ENCODE results near the gene MDFIC2.
"Not testable (repeated sequence)": the region's sequence is repeated elsewhere in the genome, so short reads cannot be mapped to it uniquely, and the experiment has no call there.

MDFIC2 gene

DNA sequence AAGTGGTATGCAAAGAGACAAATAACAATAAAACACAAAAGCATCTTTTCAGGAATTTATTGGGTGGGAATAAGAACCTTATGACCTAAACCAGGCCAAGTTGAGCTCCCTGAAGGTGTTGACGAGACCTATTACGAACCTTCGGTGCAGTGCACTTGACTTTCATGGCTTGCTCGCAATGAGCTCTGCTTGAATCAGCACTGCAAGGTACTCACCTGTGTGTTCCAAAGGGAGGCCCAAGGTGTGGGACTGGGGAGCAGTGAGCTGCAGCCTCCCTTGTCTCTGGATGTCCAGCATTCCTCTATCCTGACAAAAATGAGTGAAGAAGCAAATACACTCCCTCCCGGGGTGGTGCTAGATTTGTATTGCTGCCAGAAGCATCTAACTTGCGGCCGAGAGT is at the start of gene MDFIC2:
Gene MDFIC2, minus strand, starts transcription at position 303 of the 400 bp plus-strand sequence. CDS start 665 bp downstream, outside the sequence.
- FAIRE-seq (no peak), DNase-seq (ENCODE audit: extremely low spot score, insufficient read length, low read depth) (no peak)

GRCh38 chr3:70360979-70361760 is 48.7 kb upstream of the MDFIC2 start:
- no peak for DNase-seq (ENCODE audit: extremely low spot score, insufficient read length, low read depth)

DNA sequence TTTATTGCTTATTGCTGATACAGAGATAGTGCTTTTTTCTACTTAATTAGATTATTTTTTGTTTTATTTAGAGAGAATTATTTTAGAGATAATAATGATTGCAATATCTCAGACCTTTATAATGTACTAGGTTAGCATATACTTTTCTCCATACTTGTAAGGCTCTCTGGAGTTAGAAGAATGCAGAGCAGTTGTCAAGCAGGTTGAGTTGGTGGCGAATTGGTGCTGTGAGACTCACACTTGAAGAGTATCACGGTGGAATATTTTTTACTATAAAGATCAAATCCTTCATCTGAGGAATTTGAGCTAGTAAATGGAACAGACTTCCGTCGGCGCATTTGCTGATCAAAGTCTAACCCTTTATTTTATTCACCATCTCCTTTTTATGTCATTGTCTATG is 47.3 kb upstream of the MDFIC2 start:
- FAIRE-seq (no peak), DNase-seq (ENCODE audit: extremely low spot score, insufficient read length, low read depth) (no peak)

More at GRCh38 chr3:70360979-70361760, 48.7 kb upstream of the MDFIC2 start:
- FAIRE-seq, result no peak

DNA sequence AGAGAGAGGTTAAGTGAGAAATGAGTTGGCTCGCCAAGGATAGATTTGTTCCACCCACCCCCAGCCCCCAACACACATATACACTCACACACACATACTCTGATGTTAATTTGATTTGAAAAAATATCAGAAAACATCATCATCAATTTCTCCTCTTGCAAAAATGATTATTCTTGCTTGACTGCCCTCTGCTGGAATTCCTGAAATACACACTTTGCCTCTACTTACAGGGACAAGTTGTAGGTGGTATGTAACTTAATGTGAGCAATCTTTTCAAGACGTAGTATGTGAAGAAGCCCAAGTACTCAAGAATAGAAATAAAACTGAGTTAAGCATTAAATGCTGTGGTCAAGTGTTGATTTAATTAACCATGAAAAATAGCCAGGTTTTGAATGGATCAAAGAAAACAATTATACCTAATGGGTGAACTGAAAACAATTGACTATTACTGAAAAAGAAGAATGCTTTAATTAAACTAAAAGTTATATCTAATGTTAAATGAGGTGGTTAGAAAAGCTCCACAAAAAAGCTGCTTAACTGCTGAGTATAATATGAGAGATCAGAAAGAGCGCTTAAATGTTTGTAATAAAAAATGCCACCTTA is 46.6 kb upstream of the MDFIC2 start:
- no peak for DNase-seq (ENCODE audit: extremely low spot score, insufficient read length, low read depth)
- no peak for FAIRE-seq

GRCh38 chr3:70352215-70352614 is 39.8 kb upstream of the MDFIC2 start:
- no peak for FAIRE-seq

DNA sequence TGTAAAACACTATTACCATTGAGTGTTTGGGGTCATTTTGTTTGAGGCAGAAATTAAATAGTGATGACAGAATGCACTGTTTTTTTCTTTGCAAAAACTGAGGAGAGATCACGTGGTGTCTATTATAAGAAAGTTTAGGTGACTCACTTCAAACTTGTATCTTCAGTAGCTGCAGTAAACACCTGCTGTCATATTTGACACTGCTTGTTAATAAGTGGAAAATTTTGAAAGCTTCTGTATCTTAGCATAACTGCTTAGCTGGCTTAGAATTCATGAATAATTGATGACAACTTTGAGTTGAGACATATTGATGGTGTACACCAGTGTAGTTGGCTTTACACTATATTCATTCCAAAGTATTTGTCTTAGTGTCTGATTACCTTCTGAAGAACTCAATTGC is 29.7 kb upstream of the MDFIC2 start:
- DNase-seq (ENCODE audit: extremely low spot score, insufficient read length, low read depth) (no peak), FAIRE-seq (no peak)

More at GRCh38 chr3:70352215-70352614, 39.8 kb upstream of the MDFIC2 start:
- DNase-seq (ENCODE audit: extremely low spot score, insufficient read length, low read depth), result no peak

DNA sequence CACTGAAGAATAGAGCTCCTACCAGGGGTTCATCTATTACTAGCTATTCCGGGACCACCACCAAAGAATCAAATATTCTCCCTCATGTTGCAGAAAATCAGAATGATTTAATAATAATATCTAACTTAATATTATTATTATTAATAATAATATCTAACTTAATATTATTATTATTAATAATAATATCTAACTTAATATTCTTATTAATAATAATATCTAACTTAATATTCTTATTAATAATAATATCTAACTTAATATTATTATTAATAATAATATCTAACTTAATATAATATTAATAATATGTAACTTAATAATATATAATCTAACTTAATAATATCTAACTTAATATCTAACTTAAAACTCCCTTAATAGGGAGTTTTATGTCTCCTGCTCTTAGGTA is 24.4 kb upstream of the MDFIC2 start:
- DNase-seq (ENCODE audit: extremely low spot score, insufficient read length, low read depth); FAIRE-seq: not testable (repeated sequence)

DNA sequence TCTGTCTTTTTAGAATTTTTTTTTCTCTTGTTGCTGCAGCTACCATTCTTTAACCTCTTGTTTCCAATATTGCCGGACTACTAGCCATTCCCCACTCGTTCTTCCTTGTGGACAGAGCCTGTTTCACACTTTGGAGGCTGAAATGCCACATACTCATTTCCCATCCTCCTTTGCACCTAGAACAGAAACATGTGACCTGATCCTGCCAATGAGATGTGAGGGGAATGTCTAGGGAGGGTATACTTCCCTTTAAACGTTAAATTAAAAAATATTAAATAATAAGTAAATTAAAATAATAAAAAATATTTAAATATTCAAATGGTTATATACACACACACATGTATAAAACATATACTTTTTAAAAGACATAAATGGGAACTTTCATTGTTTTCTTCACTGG is 20.6 kb upstream of the MDFIC2 start:
- DNase-seq (ENCODE audit: extremely low spot score, insufficient read length, low read depth), result no peak

DNA sequence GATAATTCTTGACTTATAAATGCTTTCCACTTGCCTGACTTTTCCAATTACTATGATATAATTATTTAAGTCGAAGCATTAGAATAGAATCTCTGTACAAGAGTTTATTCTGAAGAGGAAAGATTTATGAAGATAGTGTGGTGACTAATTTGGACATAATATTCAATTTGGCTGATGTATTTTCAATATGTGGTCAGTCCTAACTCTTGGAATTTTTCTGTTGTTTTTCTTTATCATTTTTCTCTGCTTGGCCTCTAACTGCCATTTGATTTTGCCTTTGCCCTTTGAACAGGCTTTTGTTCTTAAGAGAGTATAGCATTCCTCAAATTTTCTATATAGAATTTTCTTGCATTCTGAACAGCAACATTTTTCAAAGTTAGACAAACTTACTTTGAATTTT is 2.6 kb upstream of the MDFIC2 start:
- DNase-seq (ENCODE audit: extremely low spot score, insufficient read length, low read depth), result no peak
- no peak for FAIRE-seq

More for the DNA sequence above, 20.6 kb upstream of the MDFIC2 start:
- FAIRE-seq, result no peak

DNA sequence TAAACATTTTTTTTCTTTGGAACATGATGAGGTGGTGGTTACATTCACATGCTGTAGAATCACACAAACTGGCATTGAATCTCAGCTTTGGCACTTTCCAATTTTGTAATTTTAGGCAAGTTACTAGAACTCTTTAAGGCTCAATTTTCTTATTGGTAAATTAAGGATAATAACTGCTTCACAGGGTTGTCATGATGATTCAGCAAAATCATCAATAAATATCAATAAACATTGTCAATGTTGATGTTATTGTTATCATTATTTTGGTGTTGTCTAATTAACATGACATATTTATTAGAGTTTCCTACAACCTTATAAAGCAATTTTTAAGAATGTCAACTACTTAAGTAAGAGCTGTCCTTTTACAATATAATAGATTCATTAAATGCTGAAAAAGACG is 1.6 kb downstream of the MDFIC2 start:
- DNase-seq (ENCODE audit: extremely low spot score, insufficient read length, low read depth), result no peak
- FAIRE-seq, result no peak

DNA sequence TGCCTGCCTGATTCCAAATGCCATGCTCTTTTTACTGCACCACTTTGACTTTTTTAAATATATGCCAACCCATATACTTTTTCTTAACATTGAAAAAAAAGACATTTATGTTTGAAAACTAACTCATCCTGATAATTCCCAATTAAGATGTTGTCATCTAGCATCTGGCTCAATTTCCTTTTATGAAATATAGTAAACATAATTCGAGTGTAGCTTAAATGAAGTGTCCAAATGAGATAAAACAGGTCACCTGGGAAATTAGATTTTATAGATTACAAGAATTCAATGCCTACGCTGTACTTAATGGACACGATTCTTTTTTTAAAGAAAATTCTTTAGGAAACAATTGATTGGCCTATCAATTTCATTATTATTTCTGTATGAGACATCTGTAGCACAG is 2.8 kb downstream of the MDFIC2 start:
- FAIRE-seq (no peak), DNase-seq (ENCODE audit: extremely low spot score, insufficient read length, low read depth) (no peak)

DNA sequence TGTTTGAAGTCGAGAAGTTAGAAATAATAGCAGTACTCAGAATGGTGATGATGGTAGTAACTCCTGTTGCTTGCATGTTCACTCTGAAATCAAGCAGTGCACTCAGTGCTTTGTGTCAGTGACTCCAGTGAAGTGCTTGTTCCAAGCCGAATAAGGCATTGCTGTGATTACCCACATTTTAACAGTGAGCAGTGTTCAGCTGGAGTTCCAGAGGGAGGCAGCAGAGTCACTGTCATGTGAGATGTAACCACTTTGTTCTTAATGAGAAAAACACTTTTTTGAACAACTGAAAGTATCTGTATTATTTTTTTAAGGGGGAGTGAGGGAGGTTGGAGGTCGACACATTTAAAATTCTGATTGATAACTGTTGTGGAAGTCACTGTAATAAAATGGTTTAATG is 3.7 kb downstream of the MDFIC2 start:
- no peak for FAIRE-seq

DNA sequence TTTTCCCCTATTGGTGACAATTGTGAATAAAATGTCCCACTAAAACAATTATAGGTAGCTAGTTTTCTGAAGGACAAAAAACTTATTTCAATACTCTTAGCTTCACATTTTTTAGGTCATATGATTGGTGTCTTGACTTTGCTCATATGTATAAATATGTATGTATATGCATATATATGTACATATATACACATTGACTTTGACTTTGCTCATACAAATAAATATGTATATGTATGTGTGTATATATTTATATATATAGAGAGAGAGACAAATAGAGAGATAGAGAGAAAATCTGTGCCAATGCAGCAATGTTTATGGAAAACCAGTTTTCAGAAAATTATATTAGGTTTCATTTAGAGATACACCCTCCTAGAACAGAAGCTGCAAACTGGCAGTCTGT is 5.7 kb downstream of the MDFIC2 start:
- no peak for FAIRE-seq
- DNase-seq (ENCODE audit: extremely low spot score, insufficient read length, low read depth), result no peak

More for the DNA sequence above, 3.7 kb downstream of the MDFIC2 start:
- no peak for DNase-seq (ENCODE audit: extremely low spot score, insufficient read length, low read depth)

GRCh38 chr3:70298385-70298784 is 14.1 kb downstream of the MDFIC2 start:
- FAIRE-seq, result no peak
- DNase-seq (ENCODE audit: extremely low spot score, insufficient read length, low read depth), result no peak

- no peak for FAIRE-seq
- no peak for DNase-seq (ENCODE audit: extremely low spot score, insufficient read length, low read depth)
Measured at GRCh38 chr3:70291097-70291482, 21.3 kb downstream of the MDFIC2 start.

GRCh38 chr3:70290431-70291096 is 21.9 kb downstream of the MDFIC2 start:
- DNase-seq (ENCODE audit: extremely low spot score, insufficient read length, low read depth); FAIRE-seq: not testable (repeated sequence)

- DNase-seq (ENCODE audit: extremely low spot score, insufficient read length, low read depth) (no peak), FAIRE-seq (no peak)
Measured at GRCh38 chr3:70281663-70282062, 30.8 kb downstream of the MDFIC2 start.

DNA sequence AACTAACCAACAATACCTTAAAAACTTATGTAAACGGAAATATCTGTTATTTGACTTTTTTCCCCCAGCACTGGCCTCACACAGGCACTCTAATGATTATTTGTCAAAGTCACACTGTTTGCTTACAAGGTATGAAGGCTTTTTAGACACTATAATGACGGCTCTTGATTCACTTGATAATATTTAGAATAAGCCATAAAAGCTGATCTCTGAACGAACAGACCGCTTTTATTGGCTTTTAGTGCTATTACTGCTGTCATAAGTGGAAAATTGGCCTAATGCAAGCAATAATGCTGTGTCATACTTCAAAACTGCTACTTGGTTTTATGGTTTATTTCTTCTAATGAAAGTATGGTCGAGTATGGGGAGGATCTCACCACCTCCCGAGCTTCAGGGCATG is 35.1 kb downstream of the MDFIC2 start:
- no peak for FAIRE-seq
- DNase-seq (ENCODE audit: extremely low spot score, insufficient read length, low read depth), result no peak

DNA sequence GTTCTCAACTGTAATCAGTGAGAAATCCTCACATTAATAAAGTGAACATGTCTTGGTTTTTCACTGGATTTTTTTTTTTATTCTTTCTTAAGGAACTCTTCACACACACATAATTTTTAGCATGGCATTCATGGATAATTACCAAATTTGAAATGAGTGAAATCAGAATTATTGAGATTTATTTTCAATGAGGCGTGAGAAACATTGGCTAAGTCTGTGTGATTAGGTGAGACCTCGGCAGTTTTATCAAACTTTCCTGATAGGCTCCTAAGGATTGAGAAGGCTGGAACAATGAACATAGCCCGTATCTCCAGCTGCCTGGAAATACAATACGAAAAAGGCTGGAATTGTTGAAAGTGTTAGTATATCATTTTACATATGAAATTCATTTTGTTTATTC is 35.5 kb downstream of the MDFIC2 start:
- no peak for FAIRE-seq

GRCh38 chr3:70273492-70273891 is 38.9 kb downstream of the MDFIC2 start:
- peak; percentile 33 for FAIRE-seq
- DNase-seq (ENCODE audit: extremely low spot score, insufficient read length, low read depth), result no peak

More for the DNA sequence above, 35.5 kb downstream of the MDFIC2 start:
- DNase-seq (ENCODE audit: extremely low spot score, insufficient read length, low read depth), result no peak

DNA sequence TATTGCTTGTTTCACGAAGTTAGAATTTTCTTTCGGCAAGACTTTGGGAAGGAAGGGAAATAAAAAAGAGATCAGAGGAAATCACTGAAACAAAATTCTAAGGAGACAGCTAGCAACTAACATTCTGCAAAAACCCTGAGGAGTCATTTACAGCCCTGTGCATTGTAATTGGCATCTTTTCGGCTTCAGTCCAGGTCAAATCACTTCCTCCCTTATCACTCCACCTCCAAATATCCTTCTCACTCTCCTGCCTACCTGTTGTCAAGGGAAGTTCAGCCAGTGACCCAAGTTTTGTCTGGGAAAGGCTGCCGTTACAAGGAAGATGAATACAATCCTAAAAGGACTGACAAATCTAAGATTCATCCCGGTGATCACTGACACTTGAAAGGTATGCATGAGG is 39.6 kb downstream of the MDFIC2 start:
- DNase-seq (ENCODE audit: extremely low spot score, insufficient read length, low read depth), result no peak
- no peak for FAIRE-seq
